Body of pancreas (tissue), 4 donors: ENCODE data around the gene MINK1. TPM values are rescaled to one million over a fixed set of nuclear protein-coding genes. Genes with fewer than 3 reads are reported as not detected.

ENCODE experiments used
- ATAC-seq: fragments of 150-250 bp; one replicate; pipeline ENCODE4 v1.9.1; 2016
- DNase-seq, 4 donors: peaks; one replicate each; pipeline ENCODE4 v3.0.0-alpha.2; 2019
- H3K27ac ChIP-seq, 4 donors: fragments of 200-600 bp; sonication (generic); 1 replicate in 3 of 4; 2 replicates in 1 of 4; pipeline versions ENCODE4 v1.5.1 to v1.6.1; 2016 to 2019; ENCODE audit warnings: mild to moderate bottlenecking in 1 of 4, mixed read lengths in 1 of 4, moderate library complexity in 1 of 4
- H3K27me3 ChIP-seq, 2 donors: fragments of 200-600 bp; sonication (generic); one replicate each; pipeline ENCODE4 v1.6.0; 2016; ENCODE audit warnings: mild to moderate bottlenecking in 1 of 2
- H3K36me3 ChIP-seq, 2 donors: fragments of 200-600 bp; sonication (generic); replicated peaks in 1 of 2; 2 replicates each; pipeline ENCODE4 v1.5.1; 2016; ENCODE audit warnings: low read depth in 2 of 2; ENCODE audit not compliant: insufficient read depth in 1 of 2
- H3K4me1 ChIP-seq: fragments of 200-600 bp; sonication (generic); one replicate; pipeline ENCODE4 v1.6.0; 2016
- H3K4me3 ChIP-seq, 2 donors: fragments of 200-600 bp; sonication (generic); 1 replicate in 1 of 2; 2 replicates in 1 of 2; pipeline ENCODE4 v1.5.1; 2016 to 2019
- H3K9me3 ChIP-seq, 3 donors: fragments of 200-600 bp; sonication (generic); 1 replicate in 2 of 3; 2 replicates in 1 of 3; pipeline ENCODE4 v1.5.1; 2016
- CTCF ChIP-seq, 7 experiments: fragments of 450-650 bp in 4 of 7; fragments of 200-600 bp in 3 of 7; sonication (generic) in 3 of 7; IDR thresholded peaks; one replicate each; pipeline ENCODE4 v1.5.1; 2016 to 2019; ENCODE audit warnings: antibody characterized with exemption in 7 of 7
- POLR2A ChIP-seq, 3 donors: fragments of 450-650 bp; IDR thresholded peaks; one replicate each; pipeline ENCODE4 v1.6.1; 2016; ENCODE audit warnings: antibody characterized with exemption in 3 of 3, mild to moderate bottlenecking in 2 of 3
- WGBS, 2 donors: methylation state at CpG; one replicate each; pipeline ENCODE4 v1.1.5; 2017; 5-methylcytosine and 5-hydroxymethylcytosine counted together
- intact Hi-C: fragments of 100-400 bp; cut with DNase I; formaldehyde crosslinking; loops from one replicate; pipeline ENCODE4 v1.15.1; 2023
- total RNA-seq, 2 donors: library from RNA; depleted of rRNA; stranded (reverse); fragments of >200 nt; gene quantifications; one replicate each; pipeline ENCODE4 v1.1.0, GENCODE V29; 2016

MINK1 gene
- total RNA-seq, 2 donors from 2014 or later, result 32.7 to 66.6 TPM

GRCh38 chr17:4806456-4806776 is 26.7 kb upstream of the MINK1 start:
- Histone ChIP-seq H3K9me3 (no peaks in the 10 kb centered on the region), H3K4me3 (peak overlapping the region in 1 of 2 donors; percentile 78), H3K36me3 (peaks cover 0 to 2% of the 10 kb centered on the region in 2 donors), H3K27ac (peak overlapping the region in 3 of 4 donors; percentile 1 to 84 (median 78)), H3K4me1 (peaks cover 20% of the 10 kb centered on the region), H3K27me3 (no peaks in the 10 kb centered on the region)
- peak; percentile 10 for ATAC-seq
- TF ChIP-seq CTCF (IDR thresholded peaks at IDR 0.05) (no peak), POLR2A (IDR thresholded peaks at IDR 0.05) (no peak)
- peak in 3 of 4 donors; percentile 6 to 25 (median 17) for DNase-seq
- intact Hi-C loops, result no loop called here
- 2 to 3% methylated on average over 6 to 16 of the region's 16 CpGs for WGBS, 2 donors

- H3K4me1 ChIP-seq, result peaks cover 20% of the 10 kb centered on the region
- ATAC-seq (peak; percentile 98), DNase-seq (peak; percentile 85 to 94 (median 90))
- peak within 1 kb of the TSS; percentile 1 to 84 (median 70) for H3K27ac ChIP-seq
- intact Hi-C loops, result no loop called here
- peaks cover 0 to 2% of the 10 kb centered on the region in 2 donors for H3K36me3 ChIP-seq
- no peaks in the 10 kb centered on the region for H3K27me3 ChIP-seq
- TF ChIP-seq POLR2A (IDR thresholded peaks at IDR 0.05) (peak; percentile 34 to 62 (median 57)), CTCF (IDR thresholded peaks at IDR 0.05) (peak in 1 of 7 experiments; percentile 14)
- WGBS, 2 donors, result 0% methylated on average over 68 of the region's 106 CpGs; no CpG with 5 or more reads in 1 of the 2 donors
- H3K4me3 ChIP-seq, result peak within 1 kb of the TSS; percentile 78 to 93
- H3K9me3 ChIP-seq, result no peaks in the 10 kb centered on the region
These were observed 26.1 kb upstream of the MINK1 start, which contains the start of gene PLD2 for GRCh38 chr17:4806777-4807604. PLD2 (plus strand) TSS chr17:4807152; CDS start chr17:4807773, 621 bp downstream.

GRCh38 chr17:4807605-4808377 is 25.3 kb upstream of the MINK1 start:
- Histone ChIP-seq H3K27me3 (no peaks in the 10 kb centered on the region), H3K4me3 (peak overlapping the region; percentile 78 to 93), H3K9me3 (no peaks in the 10 kb centered on the region), H3K4me1 (peaks cover 20% of the 10 kb centered on the region), H3K27ac (peak overlapping the region in 3 of 4 donors; percentile 55 to 84 (median 62)), H3K36me3 (peaks cover 0 to 2% of the 10 kb centered on the region in 2 donors)
- intact Hi-C loops, result no loop called here
- peak in 2 of 4 donors; percentile 7 to 31 for DNase-seq
- TF ChIP-seq CTCF (IDR thresholded peaks at IDR 0.05) (no peak), POLR2A (IDR thresholded peaks at IDR 0.05) (no peak)
- ATAC-seq, result no peak
- WGBS, 2 donors, result 20 to 23% methylated on average over 22 to 32 of the region's 32 CpGs

- H3K27ac ChIP-seq, result peak overlapping the region in 3 of 4 donors; percentile 10 to 55 (median 38)
- H3K4me1 ChIP-seq, result peaks cover 20% of the 10 kb centered on the region
- H3K9me3 ChIP-seq, result no peaks in the 10 kb centered on the region
- H3K36me3 ChIP-seq, result peaks cover 0 to 2% of the 10 kb centered on the region in 2 donors
- 22 to 23% methylated on average over 6 of the region's 6 CpGs for WGBS, 2 donors
- ATAC-seq (peak; percentile 23), DNase-seq (peak; percentile 71 to 83 (median 73))
- H3K4me3 ChIP-seq, result no peak overlapping the region
- TF ChIP-seq POLR2A (IDR thresholded peaks at IDR 0.05), result no peak
- TF ChIP-seq CTCF (IDR thresholded peaks at IDR 0.05), result no peak
- intact Hi-C loops, result no loop called here
- H3K27me3 ChIP-seq, result no peaks in the 10 kb centered on the region
These were observed 24.8 kb upstream of the MINK1 start for GRCh38 chr17:4808378-4808767.
